Activated CD4-positive, CD25-positive, alpha-beta regulatory T cell treated with anti-CD3 and anti-CD28 coated beads, Interleukin-2, amount 50 U/mL, for 16 hours (primary cell): ENCODE measurements around the gene PRDM4.
A peak's percentile ranks its signal among the peaks of the same experiment; 100 is the strongest.
"Not testable (repeated sequence)": the region's sequence is repeated elsewhere in the genome, so short reads cannot be mapped to it uniquely, and the experiment has no call there.

ENCODE experiments used
- DNase-seq: peaks from one replicate; pipeline ENCODE4 v3.0.0-alpha.2; 2020; ENCODE audit warnings: low read depth, low spot score

Gene PRDM4

GRCh38 chr12:107767466-107767865 lies 6.5 kb upstream of the PRDM4 start:
- no peak for DNase-seq

GRCh38 chr12:107765316-107765715 lies 4.4 kb upstream of the PRDM4 start:
- no peak for DNase-seq

GRCh38 chr12:107764626-107765025 lies 3.7 kb upstream of the PRDM4 start:
- no peak for DNase-seq

GRCh38 chr12:107762874-107763273 lies 1.9 kb upstream of the PRDM4 start:
- no peak for DNase-seq

GRCh38 chr12:107761502-107761904 lies 566 bp upstream of the PRDM4 start:
- no peak for DNase-seq

GRCh38 chr12:107760207-107760808 lies 629 bp downstream of the PRDM4 start:
- no peak for DNase-seq

- peak; percentile 4 for DNase-seq
Observed at GRCh38 chr12:107759410-107759809, 1.5 kb downstream of the PRDM4 start.

GRCh38 chr12:107749083-107749482 lies 11.9 kb downstream of the PRDM4 start:
- no peak for DNase-seq

GRCh38 chr12:107748472-107748871 lies 12.5 kb downstream of the PRDM4 start:
- DNase-seq: no peak

- DNase-seq: no peak
Observed at GRCh38 chr12:107736914-107737313, 24.0 kb downstream of the PRDM4 start.

GRCh38 chr12:107735763-107736162 lies 25.2 kb downstream of the PRDM4 start:
- no peak for DNase-seq

- DNase-seq: no peak
Observed at GRCh38 chr12:107734139-107734538, 26.8 kb downstream of the PRDM4 start.

GRCh38 chr12:107732365-107732764 lies 28.6 kb downstream of the PRDM4 start:
- DNase-seq: no peak

GRCh38 chr12:107731366-107731765 lies 29.6 kb downstream of the PRDM4 start:
- no peak for DNase-seq

- no peak for DNase-seq
Observed at GRCh38 chr12:107730618-107731341, 30.2 kb downstream of the PRDM4 start.

GRCh38 chr12:107727742-107728141 lies 33.2 kb downstream of the PRDM4 start:
- DNase-seq: not testable (repeated sequence)

GRCh38 chr12:107727327-107727726 lies 33.6 kb downstream of the PRDM4 start:
- not testable (repeated sequence) for DNase-seq

- no peak for DNase-seq
Observed at GRCh38 chr12:107718606-107719005, 42.3 kb downstream of the PRDM4 start.

GRCh38 chr12:107715780-107716179 lies 45.2 kb downstream of the PRDM4 start:
- DNase-seq: no peak

GRCh38 chr12:107705522-107705921 lies 55.4 kb downstream of the PRDM4 start:
- DNase-seq: not testable (repeated sequence)

- DNase-seq: no peak
Observed at GRCh38 chr12:107704041-107704440, 56.9 kb downstream of the PRDM4 start.

GRCh38 chr12:107702106-107702505 lies 58.8 kb downstream of the PRDM4 start:
- DNase-seq: no peak

GRCh38 chr12:107695772-107696171 lies 65.2 kb downstream of the PRDM4 start:
- not testable (repeated sequence) for DNase-seq
